HG02759 (cell line): ENCODE results near the gene DIPK1C.

Experiments used
- ATAC-seq: cut with Tn5 transposase; IDR thresholded peaks from one replicate; pipeline ENCODE4 v1.9.1; 2021; ENCODE audit warnings: mild to moderate bottlenecking, moderate library complexity; ENCODE audit not compliant: unreplicated experiment

The DIPK1C gene

DNA sequence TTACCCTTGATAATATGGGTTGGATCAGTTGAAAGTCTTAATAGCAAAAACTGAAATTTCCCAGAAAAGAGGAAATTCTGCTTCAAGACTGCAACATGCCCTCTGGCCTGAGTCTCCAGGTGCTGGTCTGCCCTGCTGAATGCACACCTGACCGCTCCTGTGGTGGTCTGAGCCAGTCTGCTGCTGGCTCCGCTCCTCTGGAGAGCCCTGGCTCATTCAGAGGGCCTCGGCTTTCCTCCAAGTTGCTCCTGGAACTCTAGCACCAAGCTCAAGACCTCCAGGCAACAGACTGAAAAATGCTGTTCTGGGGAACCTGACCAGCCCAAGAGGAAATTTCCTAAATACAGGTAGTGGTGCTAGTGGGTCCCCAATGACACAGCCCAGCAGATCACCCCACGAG lies 64.8 kb downstream of the DIPK1C start:
- no peak for ATAC-seq

GRCh38 chr18:74390900-74391299 lies 66.2 kb downstream of the DIPK1C start:
- no peak for ATAC-seq

GRCh38 chr18:74389991-74390390 lies 67.1 kb downstream of the DIPK1C start:
- ATAC-seq, result no peak

- no peak for ATAC-seq
Measured at GRCh38 chr18:74389171-74389927, 67.8 kb downstream of the DIPK1C start.

GRCh38 chr18:74388227-74388626 lies 68.9 kb downstream of the DIPK1C start:
- ATAC-seq, result no peak

DNA sequence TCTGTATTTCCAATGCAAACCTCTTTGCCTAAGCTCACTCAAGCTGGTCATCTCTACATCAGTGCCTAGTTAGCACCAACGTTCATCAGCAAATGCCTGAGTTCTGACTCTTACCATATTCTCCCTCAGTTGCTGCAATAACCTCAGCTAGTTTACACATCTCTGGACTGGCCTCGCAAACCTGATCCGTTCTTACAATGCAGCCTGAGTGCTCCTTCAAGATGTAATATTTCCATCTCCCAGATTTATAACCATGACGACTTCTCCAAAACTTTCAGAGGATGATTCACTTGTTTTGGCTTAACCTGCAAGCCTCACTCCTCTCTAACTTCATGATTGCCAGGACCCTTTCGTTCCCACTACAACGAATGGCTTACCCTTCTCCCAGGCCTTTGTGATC lies 69.7 kb downstream of the DIPK1C start:
- no peak for ATAC-seq
